ENCODE data around the gene RPA3.
"Not testable (repeated sequence)": the region's sequence is repeated elsewhere in the genome, so short reads cannot be mapped to it uniquely, and the experiment has no call there.

The RPA3 gene

GRCh38 chr7:7694542-7694941 lies 23.9 kb downstream of the RPA3 start:
- DNase-seq (ENCODE audit: low read depth in 2 of 2): no peak

GRCh38 chr7:7693881-7694280 lies 24.5 kb downstream of the RPA3 start:
- no peak for DNase-seq (ENCODE audit: low read depth in 2 of 2)

- no peak for DNase-seq (ENCODE audit: low read depth in 2 of 2)
Measured at GRCh38 chr7:7688956-7689355, 29.5 kb downstream of the RPA3 start.

GRCh38 chr7:7688310-7688709 lies 30.1 kb downstream of the RPA3 start:
- no peak for DNase-seq (ENCODE audit: low read depth in 2 of 2)

GRCh38 chr7:7687800-7688199 lies 30.6 kb downstream of the RPA3 start:
- no peak for DNase-seq (ENCODE audit: low read depth in 2 of 2)

GRCh38 chr7:7686811-7687508 lies 31.4 kb downstream of the RPA3 start:
- DNase-seq (ENCODE audit: low read depth in 2 of 2): no peak

GRCh38 chr7:7682861-7683260 lies 35.5 kb downstream of the RPA3 start:
- no peak for DNase-seq (ENCODE audit: low read depth in 2 of 2)

- DNase-seq (ENCODE audit: low read depth in 2 of 2): no peak
Measured at GRCh38 chr7:7681936-7682329, 36.5 kb downstream of the RPA3 start.

GRCh38 chr7:7681191-7681935 lies 37.0 kb downstream of the RPA3 start:
- DNase-seq (ENCODE audit: low read depth in 2 of 2): peak in 1 of 2 donors; percentile 25

GRCh38 chr7:7679640-7680039 lies 38.8 kb downstream of the RPA3 start:
- DNase-seq (ENCODE audit: low read depth in 2 of 2): not testable (repeated sequence)

GRCh38 chr7:7675686-7676085 lies 42.7 kb downstream of the RPA3 start:
- no peak for DNase-seq (ENCODE audit: low read depth in 2 of 2)

GRCh38 chr7:7673240-7673550 lies 45.2 kb downstream of the RPA3 start:
- DNase-seq (ENCODE audit: low read depth in 2 of 2): no peak

- DNase-seq (ENCODE audit: low read depth in 2 of 2): peak; percentile 11 to 12
Measured at GRCh38 chr7:7672545-7673239, 45.7 kb downstream of the RPA3 start.

- no peak for DNase-seq (ENCODE audit: low read depth in 2 of 2)
Measured at GRCh38 chr7:7671361-7671760, 47.0 kb downstream of the RPA3 start.

- no peak for DNase-seq (ENCODE audit: low read depth in 2 of 2)
Measured at GRCh38 chr7:7670490-7670889, 47.9 kb downstream of the RPA3 start.

GRCh38 chr7:7668706-7669105 lies 49.7 kb downstream of the RPA3 start:
- DNase-seq (ENCODE audit: low read depth in 2 of 2): no peak

GRCh38 chr7:7667187-7667586 lies 51.2 kb downstream of the RPA3 start:
- DNase-seq (ENCODE audit: low read depth in 2 of 2): no peak

GRCh38 chr7:7665031-7665430 lies 53.4 kb downstream of the RPA3 start:
- DNase-seq (ENCODE audit: low read depth in 2 of 2): no peak

GRCh38 chr7:7664291-7664690 lies 54.1 kb downstream of the RPA3 start:
- no peak for DNase-seq (ENCODE audit: low read depth in 2 of 2)

GRCh38 chr7:7662527-7662926 lies 55.9 kb downstream of the RPA3 start:
- no peak for DNase-seq (ENCODE audit: low read depth in 2 of 2)

- not testable (repeated sequence) for DNase-seq (ENCODE audit: low read depth in 2 of 2)
Measured at GRCh38 chr7:7656459-7656858, 61.9 kb downstream of the RPA3 start.

GRCh38 chr7:7654964-7655715 lies 63.3 kb downstream of the RPA3 start:
- DNase-seq (ENCODE audit: low read depth in 2 of 2): no peak

All from stimulated activated CD4-positive, alpha-beta T cell treated with anti-CD3 and anti-CD28 coated beads, Interleukin-15, amount 100 ng/mL, for 48 hours (primary cell).